HS-5 (cell line): Measurements from ENCODE around the gene HDGF.

Source experiments
- DNase-seq: peaks from one replicate; pipeline ENCODE4 v3.0.0-alpha.2; 2012; ENCODE audit warnings: low read depth

The HDGF gene

DNA sequence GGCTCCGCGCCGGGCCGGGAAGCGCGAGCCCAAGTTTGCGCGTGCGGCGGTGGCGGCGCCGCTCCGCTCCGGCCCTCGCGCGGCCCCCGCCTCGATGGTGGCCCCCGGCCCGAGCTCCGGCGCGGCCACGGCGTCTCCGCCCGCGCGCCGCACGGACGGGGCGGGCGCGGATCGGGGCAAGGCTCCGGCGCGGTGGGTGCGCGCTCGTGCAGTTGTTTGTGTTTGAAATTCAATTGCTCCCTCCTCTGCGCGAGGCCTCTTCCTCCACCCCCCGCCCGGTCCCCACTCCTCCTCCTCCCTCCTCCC is at the start of gene HDGF:
Gene HDGF (minus strand): TSS at position 225 of the 306 bp plus-strand sequence. CDS start 246 bp downstream, outside the sequence.
- DNase-seq = no peak

DNA sequence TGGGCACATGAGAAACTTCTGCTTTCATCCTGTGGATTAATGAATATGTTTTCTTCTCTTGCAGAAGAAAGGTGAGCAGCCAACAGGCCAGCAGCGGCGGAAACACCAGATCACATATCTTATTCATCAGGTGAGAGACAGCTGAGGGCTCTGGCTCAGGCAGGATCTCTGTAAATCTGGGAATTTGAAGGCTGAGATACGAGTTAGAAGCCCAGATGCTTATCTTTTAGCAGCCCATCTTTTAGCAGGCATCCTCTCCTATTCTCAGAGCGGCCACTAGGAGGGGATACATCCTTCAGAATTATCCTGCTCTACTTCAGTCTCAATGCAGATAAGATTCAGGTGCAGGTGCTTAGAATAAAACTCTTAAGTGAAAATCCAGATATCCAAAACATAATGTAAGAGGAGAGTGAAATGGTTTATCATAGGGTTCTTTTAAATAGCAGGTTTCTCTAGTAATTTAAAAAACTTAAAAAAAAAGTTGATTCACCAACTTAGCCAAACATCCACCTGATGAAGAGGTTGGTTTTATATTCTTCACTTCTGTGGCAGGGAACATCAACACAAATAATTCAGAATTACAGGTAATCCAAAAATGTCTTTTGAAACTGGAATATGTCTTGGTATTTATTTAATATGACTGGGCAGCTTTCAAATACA is 45.9 kb upstream of the HDGF start:
- DNase-seq = no peak

DNA sequence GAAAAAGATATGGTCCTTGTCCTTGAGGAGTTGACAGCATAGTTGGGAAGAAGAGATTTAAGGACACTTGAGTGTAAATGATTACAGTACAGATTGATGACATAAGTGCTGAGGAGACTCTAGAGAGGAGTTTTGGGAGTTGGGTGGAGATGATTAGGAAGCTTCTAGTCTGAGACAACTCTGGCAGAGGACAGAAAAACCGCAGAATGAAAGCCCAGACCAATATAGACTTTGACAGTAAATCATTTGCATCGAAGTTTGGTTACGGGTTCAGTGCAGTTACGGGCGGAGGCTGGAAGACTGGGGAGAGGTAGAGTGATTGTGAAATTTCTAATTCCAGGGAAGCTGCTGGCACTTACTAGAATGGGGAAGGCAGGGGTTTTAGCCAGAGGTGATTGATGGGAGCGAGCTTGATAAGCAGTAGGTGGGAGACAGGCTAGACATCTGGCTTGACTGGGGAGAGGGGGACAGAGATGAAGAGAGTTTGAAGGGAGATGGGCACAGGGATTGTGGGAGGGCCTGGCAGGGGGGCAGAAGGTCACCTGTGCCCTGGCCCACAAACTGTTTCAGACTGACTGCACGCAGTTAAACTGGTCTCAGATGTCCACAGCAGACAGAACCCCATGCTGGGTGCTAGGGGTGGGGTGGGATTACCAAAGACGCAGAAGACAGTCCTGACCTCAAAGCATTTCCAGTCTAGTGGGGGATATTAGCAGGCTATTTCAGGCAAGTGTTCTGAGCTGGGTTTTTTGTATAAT is 45.0 kb upstream of the HDGF start:
- no peak for DNase-seq

DNA sequence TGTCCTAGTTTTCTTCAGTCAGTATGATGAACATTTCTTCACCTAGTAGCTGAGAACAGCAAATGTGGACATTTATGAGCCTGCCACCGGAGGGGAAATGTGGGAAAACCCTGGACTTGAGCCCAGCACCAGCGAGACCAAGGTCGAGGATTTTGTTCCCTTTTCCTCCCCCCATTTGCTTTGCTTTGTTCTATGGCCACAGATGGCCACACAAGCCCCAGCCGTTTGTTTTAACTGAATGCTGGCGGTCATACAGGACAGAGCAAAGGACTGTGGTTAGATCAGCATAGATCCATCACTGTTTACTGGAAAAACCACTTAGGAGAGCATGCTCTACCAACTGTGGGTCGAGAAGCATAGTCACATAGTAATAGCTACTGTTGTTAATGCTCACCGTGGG is 44.3 kb upstream of the HDGF start:
- DNase-seq = no peak

DNA sequence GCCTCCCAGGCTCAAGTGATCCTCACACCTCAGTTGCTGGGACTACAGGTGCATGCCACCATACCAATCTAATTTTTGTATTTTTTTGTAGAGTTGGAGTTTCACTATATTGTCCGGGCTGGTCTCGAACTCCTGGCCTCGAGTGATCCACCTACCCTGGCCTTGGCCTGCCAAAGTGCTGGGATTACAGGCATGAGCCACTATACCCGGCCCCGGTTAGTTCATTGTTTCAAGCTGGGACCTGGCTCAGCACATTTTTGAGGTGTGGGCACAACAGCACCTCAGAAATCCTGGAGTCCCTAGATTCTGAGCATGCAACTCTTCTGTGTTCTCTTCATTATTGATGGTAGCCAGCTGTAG is 43.9 kb upstream of the HDGF start:
- DNase-seq = no peak

DNA sequence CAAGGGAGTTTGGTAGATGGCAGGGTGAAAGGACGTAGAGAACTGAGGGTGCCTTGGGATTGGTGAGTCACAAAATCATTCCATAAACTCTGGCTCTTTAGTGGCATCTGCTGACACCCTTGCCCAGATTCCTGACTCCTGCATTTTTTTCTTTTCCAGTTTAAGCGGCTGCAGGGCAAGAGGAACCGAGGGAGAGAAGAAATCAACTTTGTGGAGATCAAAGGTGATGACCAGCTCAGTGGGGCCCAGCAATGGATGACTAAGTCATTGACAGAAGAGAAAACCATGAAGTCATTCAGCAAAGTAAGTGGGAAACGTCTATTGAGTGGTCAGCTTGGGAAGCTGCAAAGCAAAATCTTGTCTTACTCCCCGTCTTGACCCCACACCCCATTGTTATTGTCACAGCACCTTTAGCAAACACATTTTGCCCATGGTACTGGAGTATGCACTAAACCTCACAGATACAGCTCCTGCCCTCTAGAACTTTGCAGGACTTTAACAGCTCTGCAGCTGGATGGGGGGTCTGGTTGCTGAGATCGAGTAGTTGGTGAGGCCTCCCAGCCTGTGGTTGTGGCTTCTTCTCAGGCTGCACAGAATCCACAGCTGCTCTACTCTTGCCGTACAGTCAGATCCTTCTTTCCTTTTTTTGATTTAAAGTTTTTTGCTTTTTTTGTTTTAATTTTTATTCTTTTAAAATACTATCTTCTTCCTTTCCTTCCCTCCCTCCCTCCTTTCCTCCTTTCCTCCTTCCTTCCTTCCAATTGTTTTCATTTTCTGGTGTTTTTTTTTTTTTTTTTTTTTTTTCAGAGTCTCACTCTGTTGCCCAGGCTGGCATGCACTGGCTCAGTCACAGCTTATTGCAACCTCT is 43.3 kb upstream of the HDGF start:
- no peak for DNase-seq

DNA sequence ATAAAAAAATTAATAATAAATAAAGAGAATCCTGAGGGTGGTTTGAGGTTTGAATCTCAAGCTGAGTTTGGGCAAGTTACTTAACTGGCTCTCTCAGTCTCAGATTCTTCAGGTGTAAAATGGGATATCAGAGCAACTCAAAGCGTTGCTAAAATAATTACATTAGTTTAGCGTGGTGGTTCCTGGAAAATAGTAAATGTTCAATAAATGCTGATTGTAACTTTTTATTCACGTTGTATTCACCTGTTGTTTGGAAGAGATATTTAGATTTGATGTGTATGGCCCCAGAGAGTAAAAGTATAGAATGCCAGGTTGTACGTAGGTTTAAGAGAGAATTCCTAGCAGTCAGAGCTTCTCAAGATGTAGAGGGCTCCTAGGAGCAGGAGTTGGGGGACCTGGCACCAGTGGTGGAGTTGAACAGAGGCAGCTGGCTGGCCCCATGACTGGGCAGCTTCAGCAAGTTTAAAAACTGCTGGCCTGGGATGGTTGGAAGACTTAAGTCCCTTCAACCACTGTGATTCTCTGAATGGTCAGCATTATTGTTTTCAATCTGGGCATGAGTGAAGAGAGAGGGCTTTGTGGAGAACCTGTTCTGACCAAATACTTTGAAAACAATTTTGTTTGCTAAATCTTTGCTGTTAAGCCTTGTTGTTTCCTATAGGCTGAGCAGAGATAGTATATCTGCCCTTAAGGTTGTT is 38.3 kb upstream of the HDGF start:
- no peak for DNase-seq

DNA sequence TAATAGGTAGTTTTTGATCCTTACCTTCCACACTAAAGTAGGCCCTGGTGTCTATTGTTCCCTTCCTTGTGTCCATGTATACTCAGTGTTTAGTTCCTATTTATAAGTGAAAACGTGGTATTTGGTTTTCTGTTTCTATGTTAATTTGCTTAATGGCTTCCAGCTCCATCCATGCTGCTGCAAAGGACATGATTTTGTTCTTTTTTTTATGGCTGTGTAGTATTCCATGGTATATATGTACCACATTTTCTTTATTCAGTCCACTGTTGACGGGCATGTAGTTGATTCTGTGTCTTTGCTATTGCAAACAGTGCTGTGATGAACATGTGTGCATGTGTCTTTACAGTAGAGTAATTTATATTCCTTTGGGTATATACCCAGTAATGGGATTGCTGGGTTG is 36.7 kb upstream of the HDGF start:
- DNase-seq = no peak

DNA sequence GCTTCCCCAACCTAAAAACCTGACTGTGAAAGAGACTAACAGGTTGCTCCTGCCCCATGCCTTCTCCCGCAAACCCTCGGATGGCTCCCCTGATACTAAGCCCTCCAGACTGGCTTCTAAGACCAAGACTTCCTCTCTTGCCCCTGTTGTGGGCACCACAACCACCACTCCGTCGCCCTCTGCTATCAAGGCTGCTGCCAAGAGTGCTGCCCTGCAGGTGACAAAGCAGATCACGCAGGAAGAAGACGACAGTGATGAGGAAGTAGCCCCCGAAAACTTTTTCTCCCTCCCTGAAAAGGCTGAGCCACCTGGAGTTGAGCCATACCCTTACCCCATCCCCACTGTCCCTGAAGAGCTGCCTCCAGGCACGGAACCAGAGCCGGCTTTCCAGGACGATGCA is 35.2 kb upstream of the HDGF start:
- DNase-seq = no peak

DNA sequence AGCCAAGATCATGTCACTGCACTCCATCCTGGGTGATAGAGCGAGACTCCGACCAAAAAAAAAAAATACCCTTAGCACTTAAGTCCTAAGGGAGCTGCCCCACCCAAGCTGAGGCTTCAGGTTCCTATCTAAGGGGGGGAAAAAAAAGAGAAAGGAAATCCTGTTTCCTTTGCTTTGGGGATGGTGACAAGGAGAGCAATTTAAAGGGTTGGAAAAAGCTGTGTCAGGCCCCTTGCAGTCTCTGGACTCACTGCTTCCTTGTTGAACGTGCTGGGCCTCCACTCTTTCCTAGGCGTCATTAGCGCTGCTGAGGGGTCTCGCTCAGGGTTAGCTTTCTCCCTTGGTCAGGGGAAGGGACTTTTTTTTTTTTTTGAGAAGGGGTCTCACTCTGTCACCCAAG is 34.0 kb upstream of the HDGF start:
- no peak for DNase-seq

DNA sequence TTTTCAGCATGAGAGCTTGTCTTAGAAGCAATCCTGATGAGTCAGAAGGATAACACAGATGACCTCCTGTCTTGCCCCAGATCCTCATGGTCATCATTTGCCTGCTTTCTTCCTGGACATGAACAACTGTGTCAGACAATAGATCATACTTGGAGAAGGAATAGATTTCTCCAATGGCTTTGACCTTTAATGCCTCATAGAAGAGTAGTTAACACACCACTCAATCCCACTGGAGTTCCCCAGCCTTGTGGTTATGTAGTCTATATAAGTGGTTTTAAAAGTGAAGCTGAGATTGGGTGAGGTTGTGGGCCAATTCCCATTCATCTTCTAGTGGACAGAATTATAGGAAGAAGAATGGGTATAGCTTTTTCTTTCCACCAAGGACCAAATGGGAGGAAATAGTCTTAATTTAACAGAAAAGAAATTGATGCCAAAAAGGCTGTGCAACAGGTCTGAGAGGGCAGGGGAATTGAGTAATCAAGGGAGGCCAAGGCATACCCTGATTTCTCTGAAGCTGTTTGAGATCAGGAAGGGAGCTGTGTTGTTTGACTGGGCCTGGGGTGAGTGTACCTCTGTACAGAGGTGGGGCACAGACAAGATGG is 30.2 kb upstream of the HDGF start:
- DNase-seq = no peak

DNA sequence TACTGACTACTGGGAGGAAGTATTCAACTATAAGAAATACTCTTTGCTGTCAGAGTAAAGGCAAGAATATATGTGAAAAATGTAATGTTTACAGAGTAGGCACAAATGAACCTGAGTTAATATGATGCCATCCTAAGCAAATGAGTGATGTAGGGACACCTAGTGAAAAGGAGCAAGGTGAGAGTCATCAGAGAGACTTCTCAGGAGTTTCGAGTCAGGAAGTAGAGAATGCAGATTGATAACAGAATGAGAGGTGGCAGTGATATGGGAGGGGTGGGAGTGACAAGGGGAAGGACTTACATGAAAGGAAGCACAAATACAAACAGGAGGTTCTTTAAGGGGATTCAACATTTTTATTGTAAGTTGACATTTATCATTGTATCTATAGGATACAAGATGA is 26.1 kb upstream of the HDGF start:
- DNase-seq = no peak

DNA sequence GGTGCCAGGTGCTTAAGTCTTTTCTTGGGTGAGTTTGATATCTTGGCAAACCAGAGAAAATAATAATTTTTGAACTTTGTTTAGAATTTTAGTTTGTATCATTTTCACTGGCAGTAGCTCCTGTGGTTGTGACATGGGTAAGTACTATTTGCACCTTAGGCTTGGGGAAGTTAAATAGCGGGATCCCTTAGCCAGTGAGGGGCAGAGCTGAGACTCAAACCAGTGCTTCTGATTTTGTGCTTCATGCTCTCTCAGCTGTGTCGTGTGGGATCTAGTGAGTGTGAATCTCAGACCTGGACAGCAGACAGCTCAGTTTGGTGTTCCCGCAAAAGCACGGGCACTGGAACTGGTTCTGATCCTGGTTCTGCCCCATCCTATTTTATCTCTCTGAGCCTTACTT is 25.5 kb upstream of the HDGF start:
- no peak for DNase-seq

DNA sequence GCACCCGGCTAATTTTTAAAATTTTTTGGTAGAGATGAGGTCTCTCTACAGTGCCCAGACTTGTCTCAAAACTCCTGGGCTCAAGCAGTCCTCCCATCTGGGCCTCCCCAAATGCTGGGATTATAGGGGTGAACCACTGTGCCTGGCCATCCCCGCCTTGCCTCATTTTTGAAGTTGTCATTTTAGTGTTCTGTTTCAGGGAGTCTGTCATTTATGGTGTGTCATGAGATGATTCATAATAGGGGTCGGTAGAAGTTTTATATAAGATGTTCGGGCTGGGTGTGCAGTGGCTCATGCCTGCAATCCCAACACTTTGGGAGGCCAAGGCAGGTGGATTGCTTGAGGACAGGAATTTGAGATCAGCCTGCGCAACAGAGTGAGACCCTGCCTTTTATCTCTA is 24.3 kb upstream of the HDGF start:
- no peak for DNase-seq

DNA sequence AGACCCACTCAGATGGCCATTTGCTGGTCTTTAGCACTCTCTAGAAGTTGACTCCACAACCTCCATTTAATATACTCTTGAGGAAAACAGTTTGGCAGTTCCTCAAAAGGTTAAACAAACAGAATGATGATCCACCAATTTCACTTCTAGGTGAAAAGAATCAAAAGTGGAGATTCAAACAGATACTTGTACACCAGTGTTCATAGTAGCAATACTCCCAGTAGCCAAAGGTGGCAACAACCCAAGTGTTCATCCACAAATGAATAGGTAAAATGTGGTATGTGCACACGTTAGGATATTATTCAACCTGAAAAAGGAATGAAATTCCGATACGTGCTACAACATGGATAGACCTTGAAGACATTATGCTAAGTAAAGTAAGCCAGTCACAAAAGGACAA is 22.1 kb upstream of the HDGF start:
- DNase-seq = no peak

DNA sequence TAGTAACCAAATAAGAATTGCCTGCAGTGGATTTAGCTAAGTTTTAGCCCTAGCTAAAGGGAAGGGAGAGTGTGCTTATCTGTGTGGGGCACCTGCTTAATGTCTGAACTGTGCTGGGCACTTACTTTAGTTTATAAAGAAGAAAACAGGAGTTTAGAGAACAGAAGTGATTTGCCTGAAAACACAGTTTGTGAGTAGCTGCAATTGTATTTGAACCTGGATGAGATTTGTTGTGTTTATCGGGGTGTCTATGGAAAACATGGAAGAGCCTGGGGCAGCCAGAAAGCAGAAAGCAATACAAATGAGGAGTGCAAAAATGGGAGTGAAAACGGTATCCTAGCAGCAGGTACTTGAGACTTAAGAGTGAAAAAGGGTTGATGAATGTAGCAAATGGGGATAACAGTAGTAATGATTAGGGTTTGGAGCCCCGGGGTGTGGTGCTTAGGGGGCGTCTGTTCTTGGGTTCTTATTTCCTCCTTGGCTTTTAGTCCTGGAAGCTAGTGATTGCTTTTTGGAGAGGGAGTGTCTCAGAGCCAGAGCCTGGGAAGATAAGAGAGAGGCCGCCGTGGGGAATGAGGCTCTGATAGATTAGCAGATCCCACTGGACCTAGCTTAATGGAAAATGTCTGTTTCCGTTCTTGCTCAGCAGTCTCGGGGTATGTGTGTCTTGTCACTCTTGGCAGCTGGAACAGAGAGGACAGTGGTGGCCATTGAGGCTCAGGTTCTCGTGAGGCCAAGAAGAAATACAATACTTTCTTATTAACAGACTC is 21.4 kb upstream of the HDGF start:
- no peak for DNase-seq

DNA sequence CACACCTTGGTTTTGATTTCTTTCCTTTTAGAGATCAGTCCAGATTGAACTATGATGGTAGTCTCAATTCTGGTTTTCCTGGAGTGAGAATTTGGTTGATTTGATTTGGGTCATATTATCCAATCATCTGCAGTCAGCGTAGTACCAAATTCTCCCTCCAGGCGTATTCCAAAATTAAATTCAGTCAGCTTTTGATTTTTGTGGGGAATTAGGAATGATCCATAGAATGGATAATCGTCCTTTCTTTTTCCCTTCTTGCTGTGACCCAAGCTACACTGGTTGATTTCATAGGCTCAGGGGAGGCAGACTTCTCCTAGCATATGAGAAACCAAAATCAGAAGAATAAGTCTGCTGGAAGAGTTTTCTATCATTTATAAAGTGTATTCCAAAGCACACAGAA is 20.7 kb upstream of the HDGF start:
- no peak for DNase-seq

DNA sequence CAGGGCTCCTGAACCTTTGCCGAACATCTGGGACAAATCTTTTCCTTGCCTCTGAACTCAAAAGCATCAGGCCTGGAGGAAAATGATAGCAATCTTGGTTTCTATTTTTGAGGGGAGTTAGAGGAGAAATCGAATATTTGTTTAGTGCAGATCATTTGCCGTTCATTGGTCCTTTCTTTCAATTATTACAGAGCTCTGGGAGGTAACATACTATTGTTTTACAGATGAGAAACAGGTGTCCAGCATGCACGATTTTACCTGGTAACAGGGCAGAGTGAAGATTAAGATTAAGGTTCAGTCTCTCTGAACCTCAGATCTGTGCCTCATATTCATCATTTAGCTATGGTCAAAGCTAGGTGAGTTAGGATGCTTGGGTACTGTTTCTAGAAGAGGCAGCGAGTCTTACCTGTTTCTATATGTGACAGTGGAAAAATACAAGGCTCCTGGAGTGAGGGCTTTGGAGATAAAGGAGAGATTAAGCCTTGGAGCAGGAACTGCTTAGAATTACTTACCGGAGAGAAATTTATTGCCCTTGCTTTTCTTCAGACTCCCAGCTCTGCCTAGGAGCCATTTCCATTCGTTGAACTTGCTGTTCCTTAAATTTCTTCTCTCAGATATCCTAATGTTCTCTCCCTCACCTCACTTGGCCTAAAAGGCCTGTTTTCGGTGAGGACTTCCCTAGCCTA is 17.3 kb upstream of the HDGF start:
- no peak for DNase-seq

DNA sequence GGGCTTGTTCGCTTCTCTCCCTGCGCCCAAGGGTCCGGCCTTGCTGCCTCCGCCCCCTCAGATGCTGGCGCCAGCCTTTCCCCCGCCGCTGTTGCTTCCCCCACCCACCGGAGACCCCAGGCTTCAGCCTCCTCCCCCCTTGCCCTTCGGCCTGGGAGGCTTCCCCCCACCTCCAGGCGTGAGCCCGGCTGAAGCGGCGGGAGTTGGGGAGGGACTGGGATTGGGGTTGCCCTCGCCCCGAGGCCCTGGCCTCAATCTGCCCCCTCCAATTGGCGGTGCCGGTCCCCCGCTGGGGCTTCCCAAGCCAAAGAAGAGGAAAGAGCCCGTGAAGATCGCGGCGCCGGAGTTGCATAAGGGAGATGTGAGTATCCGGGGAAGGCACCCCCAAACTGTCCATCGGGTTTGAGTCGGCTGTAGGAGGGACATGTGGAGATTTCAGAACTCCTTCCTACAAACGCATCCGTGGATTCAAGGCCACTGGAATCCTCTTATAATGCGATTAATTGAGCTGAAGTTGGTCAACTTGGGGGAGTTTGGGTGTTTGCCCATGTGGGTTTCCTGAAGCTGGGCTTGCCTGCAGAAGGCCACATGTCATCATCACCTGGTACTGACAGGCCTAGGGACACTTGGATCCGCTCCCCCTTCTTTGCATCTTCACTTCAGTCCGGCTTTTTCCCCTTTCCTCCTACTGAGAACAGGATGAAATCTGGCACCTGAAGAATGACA is 16.6 kb upstream of the HDGF start:
- DNase-seq = no peak
